Type B pancreatic cell (in vitro differentiated cells): ENCODE data around the gene FNIP1. TPM values are rescaled to one million over a fixed set of nuclear protein-coding genes. Genes with fewer than 3 reads are reported as not detected.

Source experiments
- DNase-seq: peaks from one replicate; pipeline ENCODE4 v3.0.0; 2021; ENCODE audit warnings: mixed read lengths; ENCODE audit not compliant: unreplicated experiment; ENCODE audit errors: extremely low spot score
- H3K27ac Mint-ChIP-seq: 2 replicates; pipeline ENCODE4 v1.8.0; 2021; ENCODE audit warnings: mild to moderate bottlenecking, mixed read lengths
- H3K27me3 Mint-ChIP-seq: 2 replicates; pipeline ENCODE4 v1.8.0; 2021; ENCODE audit warnings: mixed read lengths
- H3K36me3 Mint-ChIP-seq: 2 replicates; pipeline ENCODE4 v1.8.0; 2021; ENCODE audit warnings: mixed read lengths
- H3K4me1 Mint-ChIP-seq: one replicate; pipeline ENCODE4 v1.8.0; 2021; ENCODE audit warnings: mixed read lengths; ENCODE audit not compliant: unreplicated experiment
- H3K4me3 Mint-ChIP-seq: 2 replicates; pipeline ENCODE4 v1.8.0; 2021; ENCODE audit warnings: mild to moderate bottlenecking, mixed read lengths
- H3K9me3 Mint-ChIP-seq: 2 replicates; pipeline ENCODE4 v1.8.0; 2021; ENCODE audit warnings: mixed read lengths
- CTCF ChIP-seq: fragments of 200-600 bp; sonication (generic); conservative IDR thresholded peaks from 2 replicates; pipeline ENCODE4 v1.5.0; 2021; ENCODE audit warnings: antibody characterized with exemption, mild to moderate bottlenecking
- total RNA-seq: library from RNA; stranded (reverse); gene quantifications from 2 replicates; pipeline ENCODE4 v1.2.1, GENCODE V29; 2021; ENCODE audit warnings: low replicate concordance

The FNIP1 gene
- total RNA-seq, 1 donor from 2014 or later, result 32.4 TPM

GRCh38 chr5:131647048-131647769, 149.6 kb downstream of the FNIP1 start:
- Mint-ChIP-seq H3K36me3 (peaks cover 29% of the 10 kb centered on the region), H3K27me3 (no peaks in the 10 kb centered on the region), H3K9me3 (no peaks in the 10 kb centered on the region), H3K4me3 (no peak overlapping the region), H3K4me1 (no peaks in the 10 kb centered on the region), H3K27ac (peak overlapping the region; percentile 26)
- no peak for TF ChIP-seq CTCF
- DNase-seq, result no peak

GRCh38 chr5:131644822-131645221, 152.0 kb downstream of the FNIP1 start:
- Mint-ChIP-seq H3K27ac (no peak overlapping the region), H3K9me3 (no peaks in the 10 kb centered on the region), H3K27me3 (no peaks in the 10 kb centered on the region), H3K4me1 (no peaks in the 10 kb centered on the region), H3K36me3 (peaks cover 13% of the 10 kb centered on the region), H3K4me3 (no peak overlapping the region)
- DNase-seq, result no peak
- no peak for TF ChIP-seq CTCF

GRCh38 chr5:131644370-131644769, 152.4 kb downstream of the FNIP1 start:
- Mint-ChIP-seq H3K36me3 (peaks cover 13% of the 10 kb centered on the region), H3K4me3 (no peak overlapping the region), H3K9me3 (no peaks in the 10 kb centered on the region), H3K27ac (no peak overlapping the region), H3K27me3 (no peaks in the 10 kb centered on the region), H3K4me1 (no peaks in the 10 kb centered on the region)
- no peak for DNase-seq
- no peak for TF ChIP-seq CTCF

GRCh38 chr5:131641494-131641893, 155.3 kb downstream of the FNIP1 start:
- Mint-ChIP-seq H3K27ac (no peak overlapping the region), H3K4me1 (peaks cover 2% of the 10 kb centered on the region), H3K36me3 (peaks cover 4% of the 10 kb centered on the region), H3K27me3 (no peaks in the 10 kb centered on the region), H3K4me3 (no peak overlapping the region), H3K9me3 (no peaks in the 10 kb centered on the region)
- DNase-seq, result no peak
- TF ChIP-seq CTCF, result no peak

GRCh38 chr5:131640043-131640856, 156.6 kb downstream of the FNIP1 start:
- H3K27me3 Mint-ChIP-seq, result no peaks in the 10 kb centered on the region
- no peak overlapping the region for H3K4me3 Mint-ChIP-seq
- peaks cover 5% of the 10 kb centered on the region for H3K4me1 Mint-ChIP-seq
- no peak for TF ChIP-seq CTCF
- H3K9me3 Mint-ChIP-seq, result no peaks in the 10 kb centered on the region
- H3K27ac Mint-ChIP-seq, result peak overlapping the region; percentile 24
- no peak for DNase-seq
- peaks cover under 1% of the 10 kb centered on the region for H3K36me3 Mint-ChIP-seq
